WTC11 (cell line): ENCODE results near the gene TM9SF3. TPM values are rescaled to one million over a fixed set of nuclear protein-coding genes. Genes with fewer than 3 reads are reported as not detected.
"Not testable (repeated sequence)": the region's sequence is repeated elsewhere in the genome, so short reads cannot be mapped to it uniquely, and the experiment has no call there.

Experiments used
- ATAC-seq: fragments of 200-7000 bp; cut with Tn5 transposase; 2 replicates; pipeline ENCODE4 v1.10.0; 2021; ENCODE audit warnings: mild to moderate bottlenecking, moderate library complexity
- CTCF ChIA-PET: fragments of 300-600 bp; sonication (Branson Sonifier 250); formaldehyde crosslinking; loops from one replicate; lab custom pipeline; 2021; ENCODE audit warnings: antibody characterized with exemption; lab: Charles Lee
- POLR2A ChIA-PET: fragments of 350-600 bp; sonication (Branson Sonifier 250); formaldehyde crosslinking; loops from one replicate; lab custom pipeline; 2021; ENCODE audit warnings: antibody characterized with exemption; lab: Charles Lee
- DNase-seq: peaks from one replicate; pipeline ENCODE4 v3.0.0; 2021; ENCODE audit warnings: low spot score
- H3K27ac Mint-ChIP-seq: 2 replicates; pipeline ENCODE4 v1.8.0; 2021; ENCODE audit warnings: mixed read lengths
- H3K27me3 Mint-ChIP-seq: 2 replicates; pipeline ENCODE4 v1.8.0; 2021; ENCODE audit warnings: low read depth, mild to moderate bottlenecking, moderate library complexity, mixed read lengths
- H3K36me3 Mint-ChIP-seq: 2 replicates; pipeline ENCODE4 v1.8.0; 2021; ENCODE audit warnings: mixed read lengths
- H3K4me1 Mint-ChIP-seq: 2 replicates; pipeline ENCODE4 v1.8.0; 2022; ENCODE audit warnings: mixed read lengths
- H3K4me3 Mint-ChIP-seq: 2 replicates; pipeline ENCODE4 v1.8.0; 2021; ENCODE audit warnings: mild to moderate bottlenecking, moderate library complexity, mixed read lengths
- H3K9me3 Mint-ChIP-seq: 2 replicates; pipeline ENCODE4 v1.8.0; 2021; ENCODE audit warnings: mixed read lengths
- ATF2 ChIP-seq: sonication (generic); formaldehyde crosslinking; IDR thresholded peaks from 2 replicates; pipeline ENCODE4 v1.8.1; 2022; ENCODE audit warnings: low read depth, missing genetic modification reagents, borderline replicate concordance
- IRF2 ChIP-seq: sonication (generic); formaldehyde crosslinking; IDR thresholded peaks from 2 replicates; pipeline ENCODE4 v1.8.0; 2022; ENCODE audit warnings: low read depth, missing genetic modification reagents, borderline replicate concordance
- JAZF1 ChIP-seq: fragments of 250-450 bp; sonication (Bioruptor Pico); IDR thresholded peaks from 2 replicates; pipeline ENCODE4 v1.9.0; 2021; ENCODE audit warnings: moderate library complexity, mild to moderate bottlenecking, inconsistent platforms
- NFE2L1 ChIP-seq: sonication (generic); formaldehyde crosslinking; IDR thresholded peaks from 2 replicates; pipeline ENCODE4 v1.8.1; 2023; ENCODE audit warnings: missing genetic modification reagents
- RELA ChIP-seq: sonication (generic); formaldehyde crosslinking; IDR thresholded peaks from 2 replicates; pipeline ENCODE4 v1.8.1; 2022; ENCODE audit warnings: missing genetic modification reagents, mild to moderate bottlenecking, borderline replicate concordance
- TCF7 ChIP-seq: sonication (generic); formaldehyde crosslinking; IDR thresholded peaks from 2 replicates; pipeline ENCODE4 v1.8.0; 2022; ENCODE audit warnings: mild to moderate bottlenecking, low read depth, missing genetic modification reagents, moderate library complexity
- TEAD4 ChIP-seq: sonication (generic); formaldehyde crosslinking; IDR thresholded peaks from 2 replicates; pipeline ENCODE4 v1.8.0; 2022; ENCODE audit warnings: mild to moderate bottlenecking, missing genetic modification reagents
- USF1 ChIP-seq: sonication (generic); formaldehyde crosslinking; IDR thresholded peaks from 2 replicates; pipeline ENCODE4 v1.8.0; 2022; ENCODE audit warnings: mild to moderate bottlenecking, missing genetic modification reagents
- ZNF219 ChIP-seq: sonication (generic); formaldehyde crosslinking; IDR thresholded peaks from 2 replicates; pipeline ENCODE4 v1.8.0; 2023; ENCODE audit warnings: missing genetic modification reagents, mild to moderate bottlenecking, borderline replicate concordance
- ZNF232 ChIP-seq: sonication (generic); formaldehyde crosslinking; IDR thresholded peaks from 2 replicates; pipeline ENCODE4 v1.8.0; 2022; ENCODE audit warnings: mild to moderate bottlenecking, missing genetic modification reagents
- ZNF416 ChIP-seq: fragments of 250-450 bp; sonication (Bioruptor Pico); IDR thresholded peaks from 2 replicates; pipeline ENCODE4 v1.9.0; 2021; ENCODE audit warnings: mild to moderate bottlenecking, inconsistent platforms
- total RNA-seq: library from RNA; stranded (reverse); gene quantifications from 3 replicates; pipeline ENCODE4 v1.2.3, GENCODE V29; 2021
- TF ChIP-seq, protein P1 (sequence below): sonication (generic); formaldehyde crosslinking; conservative IDR thresholded peaks from 2 replicates; pipeline ENCODE4 v1.8.1; 2023; ENCODE audit warnings: mild to moderate bottlenecking, low read depth, missing genetic modification reagents, moderate library complexity
- TF ChIP-seq, protein P2 (sequence below): fragments of 250-450 bp; sonication (Bioruptor Pico); conservative IDR thresholded peaks from 2 replicates; pipeline ENCODE4 v1.9.0; 2021; ENCODE audit warnings: mild to moderate bottlenecking
- TF ChIP-seq, protein P3 (sequence below): sonication (generic); formaldehyde crosslinking; IDR thresholded peaks from 2 replicates; pipeline ENCODE4 v1.8.0; 2022; ENCODE audit warnings: missing genetic modification reagents

TM9SF3 gene
- total RNA-seq, 1 experiment from 2014 or later: 116 TPM

DNA sequence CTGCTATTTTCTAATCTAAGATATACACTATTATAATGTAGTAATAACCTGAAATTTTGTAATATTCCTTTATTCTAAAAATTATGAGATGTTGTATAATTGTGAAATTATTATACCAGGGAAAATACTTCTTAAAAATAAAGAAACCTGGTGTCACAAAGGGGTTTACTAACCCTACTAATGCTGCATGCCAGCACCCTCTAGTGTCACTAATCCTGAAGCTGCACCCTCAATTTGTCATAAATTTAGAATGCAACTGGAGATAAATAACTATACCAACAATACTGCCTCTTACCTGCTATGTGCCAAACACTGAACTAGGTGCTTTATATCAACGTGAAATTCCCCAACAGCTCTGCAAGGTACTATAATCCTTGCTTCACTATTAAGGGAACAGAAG is 30.8 kb downstream of the TM9SF3 start (continued):
- no peak for TF ChIP-seq ZNF219 (CRISPR knock-in tag)
- TF ChIP-seq ATF2 (CRISPR knock-in tag): no peak
- TF ChIP-seq JAZF1 (CRISPR knock-in tag): no peak
- TF ChIP-seq NFE2L1 (CRISPR knock-in tag): no peak
- TF ChIP-seq, protein P1, sequence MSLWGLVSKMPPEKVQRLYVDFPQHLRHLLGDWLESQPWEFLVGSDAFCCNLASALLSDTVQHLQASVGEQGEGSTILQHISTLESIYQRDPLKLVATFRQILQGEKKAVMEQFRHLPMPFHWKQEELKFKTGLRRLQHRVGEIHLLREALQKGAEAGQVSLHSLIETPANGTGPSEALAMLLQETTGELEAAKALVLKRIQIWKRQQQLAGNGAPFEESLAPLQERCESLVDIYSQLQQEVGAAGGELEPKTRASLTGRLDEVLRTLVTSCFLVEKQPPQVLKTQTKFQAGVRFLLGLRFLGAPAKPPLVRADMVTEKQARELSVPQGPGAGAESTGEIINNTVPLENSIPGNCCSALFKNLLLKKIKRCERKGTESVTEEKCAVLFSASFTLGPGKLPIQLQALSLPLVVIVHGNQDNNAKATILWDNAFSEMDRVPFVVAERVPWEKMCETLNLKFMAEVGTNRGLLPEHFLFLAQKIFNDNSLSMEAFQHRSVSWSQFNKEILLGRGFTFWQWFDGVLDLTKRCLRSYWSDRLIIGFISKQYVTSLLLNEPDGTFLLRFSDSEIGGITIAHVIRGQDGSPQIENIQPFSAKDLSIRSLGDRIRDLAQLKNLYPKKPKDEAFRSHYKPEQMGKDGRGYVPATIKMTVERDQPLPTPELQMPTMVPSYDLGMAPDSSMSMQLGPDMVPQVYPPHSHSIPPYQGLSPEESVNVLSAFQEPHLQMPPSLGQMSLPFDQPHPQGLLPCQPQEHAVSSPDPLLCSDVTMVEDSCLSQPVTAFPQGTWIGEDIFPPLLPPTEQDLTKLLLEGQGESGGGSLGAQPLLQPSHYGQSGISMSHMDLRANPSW (CRISPR knock-in tag): no peak
- no peak for TF ChIP-seq IRF2 (CRISPR knock-in tag)
- no peak for TF ChIP-seq TEAD4 (CRISPR knock-in tag)
- TF ChIP-seq, all 79 proteins: peak for 0

- Mint-ChIP-seq H3K4me1 (no peaks in the 10 kb centered on the region), H3K4me3 (no peak overlapping the region), H3K27me3 (no peaks in the 10 kb centered on the region), H3K36me3 (peaks cover 21% of the 10 kb centered on the region), H3K9me3 (no peaks in the 10 kb centered on the region), H3K27ac (no peak overlapping the region)
- TF ChIP-seq RELA (CRISPR knock-in tag) (no peak), ZNF416 (CRISPR knock-in tag) (no peak)
- DNase-seq (no peak), ATAC-seq (no peak)
- CTCF ChIA-PET: interaction anchor here (0.9 to 1.7 kb wide), 8 partner anchors 10 to 470 kb away, joined by 3 to 18 read pairs (median 7); partner anchors contain the start of gene TLL2
- POLR2A ChIA-PET: no interaction called here
Observed at GRCh38 chr10:96555330-96555729, 31.5 kb downstream of the TM9SF3 start.

- Mint-ChIP-seq H3K27me3 (no peaks in the 10 kb centered on the region), H3K4me1 (no peaks in the 10 kb centered on the region)
Observed at GRCh38 chr10:96548589-96548988, 38.2 kb downstream of the TM9SF3 start.

DNA sequence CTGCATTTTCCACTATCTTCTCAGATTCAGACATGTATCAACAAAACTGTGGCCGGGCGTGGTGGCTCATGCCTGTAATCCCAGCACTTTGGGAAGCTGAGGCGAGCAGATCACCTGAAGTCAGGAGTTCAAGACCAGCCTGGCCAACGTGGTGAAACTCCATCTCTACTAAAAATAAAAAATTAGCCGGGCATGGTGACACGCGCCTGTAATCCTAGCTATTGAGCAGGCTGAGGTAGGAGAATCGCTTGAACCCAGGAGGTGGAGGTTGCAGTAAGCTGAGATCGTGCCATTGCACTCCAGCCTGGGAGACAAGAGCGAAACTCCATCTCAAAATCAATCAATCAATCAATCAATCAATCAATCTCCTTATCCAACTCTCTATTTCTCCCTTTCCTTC is 41.3 kb downstream of the TM9SF3 start:
- H3K4me3 Mint-ChIP-seq, DNase-seq, H3K4me1 Mint-ChIP-seq, H3K27ac Mint-ChIP-seq, H3K9me3 Mint-ChIP-seq, ATAC-seq, H3K27me3 Mint-ChIP-seq, POLR2A ChIA-PET: not testable (repeated sequence)
- CTCF ChIA-PET: interaction anchor here (0.9 to 1.8 kb wide), 5 partner anchors 10 to 170 kb away, joined by 3 to 9 read pairs (median 4); partner anchors contain the start of gene TLL2
- peaks cover 37% of the 10 kb centered on the region for H3K36me3 Mint-ChIP-seq

More at GRCh38 chr10:96548589-96548988, 38.2 kb downstream of the TM9SF3 start:
- Mint-ChIP-seq H3K27ac (peak overlapping the region; percentile 11; the same call in 1 of the 2 replicates), H3K4me3 (no peak overlapping the region), H3K9me3 (no peaks in the 10 kb centered on the region), H3K36me3 (peaks cover 37% of the 10 kb centered on the region)
- ATAC-seq (no peak), DNase-seq (no peak)
- TF ChIP-seq USF1 (CRISPR knock-in tag) (no peak), TCF7 (no peak), ZNF232 (no peak), ZNF219 (CRISPR knock-in tag) (no peak)
- TF ChIP-seq, protein P2, sequence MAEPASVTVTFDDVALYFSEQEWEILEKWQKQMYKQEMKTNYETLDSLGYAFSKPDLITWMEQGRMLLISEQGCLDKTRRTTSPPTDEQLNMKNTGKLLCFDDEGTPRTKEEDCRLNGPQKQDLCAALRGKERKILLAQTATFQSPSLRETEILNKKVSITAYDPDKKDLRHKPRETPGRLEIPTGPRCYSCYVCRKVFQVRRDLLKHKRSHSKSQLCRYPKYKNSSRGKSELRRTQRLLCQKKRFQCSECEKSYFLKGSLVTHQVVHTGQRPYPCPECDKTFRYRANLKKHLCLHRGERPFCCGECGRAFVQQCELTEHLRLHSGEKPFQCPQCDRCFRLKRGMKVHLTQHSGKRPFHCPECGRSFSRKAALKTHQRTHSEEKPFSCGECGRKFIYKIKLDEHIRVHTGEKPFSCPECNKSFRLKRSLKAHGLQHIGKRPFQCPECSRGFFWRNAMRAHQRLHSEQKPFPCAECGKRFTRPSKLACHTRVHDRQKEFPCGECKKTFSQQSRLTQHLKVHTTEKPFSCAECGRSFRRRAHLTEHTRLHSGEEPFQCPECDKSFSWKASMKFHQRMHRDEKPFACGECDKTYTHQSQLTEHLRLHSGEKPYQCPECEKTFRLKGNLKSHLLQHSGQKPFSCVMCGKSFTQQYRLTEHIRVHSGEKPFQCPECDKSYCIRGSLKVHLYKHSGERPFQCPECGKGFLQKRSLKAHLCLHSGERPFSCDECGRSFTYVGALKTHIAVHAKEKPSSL (CRISPR knock-in tag): no peak
- TF ChIP-seq, protein P3, sequence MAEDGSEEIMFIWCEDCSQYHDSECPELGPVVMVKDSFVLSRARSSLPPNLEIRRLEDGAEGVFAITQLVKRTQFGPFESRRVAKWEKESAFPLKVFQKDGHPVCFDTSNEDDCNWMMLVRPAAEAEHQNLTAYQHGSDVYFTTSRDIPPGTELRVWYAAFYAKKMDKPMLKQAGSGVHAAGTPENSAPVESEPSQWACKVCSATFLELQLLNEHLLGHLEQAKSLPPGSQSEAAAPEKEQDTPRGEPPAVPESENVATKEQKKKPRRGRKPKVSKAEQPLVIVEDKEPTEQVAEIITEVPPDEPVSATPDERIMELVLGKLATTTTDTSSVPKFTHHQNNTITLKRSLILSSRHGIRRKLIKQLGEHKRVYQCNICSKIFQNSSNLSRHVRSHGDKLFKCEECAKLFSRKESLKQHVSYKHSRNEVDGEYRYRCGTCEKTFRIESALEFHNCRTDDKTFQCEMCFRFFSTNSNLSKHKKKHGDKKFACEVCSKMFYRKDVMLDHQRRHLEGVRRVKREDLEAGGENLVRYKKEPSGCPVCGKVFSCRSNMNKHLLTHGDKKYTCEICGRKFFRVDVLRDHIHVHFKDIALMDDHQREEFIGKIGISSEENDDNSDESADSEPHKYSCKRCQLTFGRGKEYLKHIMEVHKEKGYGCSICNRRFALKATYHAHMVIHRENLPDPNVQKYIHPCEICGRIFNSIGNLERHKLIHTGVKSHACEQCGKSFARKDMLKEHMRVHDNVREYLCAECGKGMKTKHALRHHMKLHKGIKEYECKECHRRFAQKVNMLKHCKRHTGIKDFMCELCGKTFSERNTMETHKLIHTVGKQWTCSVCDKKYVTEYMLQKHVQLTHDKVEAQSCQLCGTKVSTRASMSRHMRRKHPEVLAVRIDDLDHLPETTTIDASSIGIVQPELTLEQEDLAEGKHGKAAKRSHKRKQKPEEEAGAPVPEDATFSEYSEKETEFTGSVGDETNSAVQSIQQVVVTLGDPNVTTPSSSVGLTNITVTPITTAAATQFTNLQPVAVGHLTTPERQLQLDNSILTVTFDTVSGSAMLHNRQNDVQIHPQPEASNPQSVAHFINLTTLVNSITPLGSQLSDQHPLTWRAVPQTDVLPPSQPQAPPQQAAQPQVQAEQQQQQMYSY: no peak
- CTCF ChIA-PET: no interaction called here
- POLR2A ChIA-PET: no interaction called here
